ENCODE results near the gene VANGL2. TPM values are rescaled to one million over a fixed set of nuclear protein-coding genes. Genes with fewer than 3 reads are reported as not detected.
"Not testable (repeated sequence)": the region's sequence is repeated elsewhere in the genome, so short reads cannot be mapped to it uniquely, and the experiment has no call there.

The VANGL2 gene
- total and polyA plus RNA-seq, 9 donors = 5.6 to 18.4 (median 9.7) TPM

DNA sequence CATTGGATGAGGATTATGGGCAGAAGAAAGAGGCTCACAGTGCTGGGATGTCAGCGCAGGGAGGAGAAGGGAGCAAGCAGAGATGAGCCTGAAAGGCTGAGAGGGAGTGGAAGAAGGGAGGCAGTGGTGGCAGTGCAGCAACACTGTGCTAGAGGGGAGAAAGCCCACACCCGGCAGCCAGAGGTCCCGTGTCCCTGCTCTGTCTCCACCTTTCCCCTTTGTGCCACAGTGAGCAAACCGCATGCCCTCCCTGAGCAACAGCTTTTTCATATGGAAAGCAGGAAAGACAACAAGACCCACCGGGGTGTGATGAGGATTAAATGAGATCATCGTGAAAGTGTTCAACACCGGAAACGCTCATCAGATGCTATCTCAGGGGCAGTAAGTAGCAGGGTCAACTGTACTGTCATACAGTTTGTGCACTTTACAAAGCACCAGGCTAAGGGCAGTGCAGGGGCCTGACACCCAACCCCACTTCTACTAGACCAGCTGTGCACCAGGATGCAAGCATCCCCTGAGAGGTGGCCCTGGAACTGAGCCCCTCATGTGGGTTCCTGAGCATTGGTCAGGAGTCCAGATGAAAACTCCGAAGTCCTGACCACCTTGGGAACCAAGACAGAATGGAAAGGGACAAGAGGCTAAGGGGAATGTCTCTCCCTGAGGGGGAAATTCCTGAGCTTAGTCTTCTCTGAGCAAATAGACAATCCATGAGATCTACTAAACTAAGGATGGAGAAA is 24.4 kb upstream of the VANGL2 start:
- Histone ChIP-seq H3K4me1 (ENCODE audit: insufficient read depth) (no peaks in the 10 kb centered on the region), H3K27ac (no peak overlapping the region), H3K36me3 (no peaks in the 10 kb centered on the region), H3K27me3 (no peaks in the 10 kb centered on the region), H3K4me3 (no peak overlapping the region), H3K9me3 (no peaks in the 10 kb centered on the region)
- no peak for TF ChIP-seq POLR2A (IDR thresholded peaks at IDR 0.05)
- TF ChIP-seq EP300 (IDR thresholded peaks at IDR 0.05) = no peak
- TF ChIP-seq, protein P1, sequence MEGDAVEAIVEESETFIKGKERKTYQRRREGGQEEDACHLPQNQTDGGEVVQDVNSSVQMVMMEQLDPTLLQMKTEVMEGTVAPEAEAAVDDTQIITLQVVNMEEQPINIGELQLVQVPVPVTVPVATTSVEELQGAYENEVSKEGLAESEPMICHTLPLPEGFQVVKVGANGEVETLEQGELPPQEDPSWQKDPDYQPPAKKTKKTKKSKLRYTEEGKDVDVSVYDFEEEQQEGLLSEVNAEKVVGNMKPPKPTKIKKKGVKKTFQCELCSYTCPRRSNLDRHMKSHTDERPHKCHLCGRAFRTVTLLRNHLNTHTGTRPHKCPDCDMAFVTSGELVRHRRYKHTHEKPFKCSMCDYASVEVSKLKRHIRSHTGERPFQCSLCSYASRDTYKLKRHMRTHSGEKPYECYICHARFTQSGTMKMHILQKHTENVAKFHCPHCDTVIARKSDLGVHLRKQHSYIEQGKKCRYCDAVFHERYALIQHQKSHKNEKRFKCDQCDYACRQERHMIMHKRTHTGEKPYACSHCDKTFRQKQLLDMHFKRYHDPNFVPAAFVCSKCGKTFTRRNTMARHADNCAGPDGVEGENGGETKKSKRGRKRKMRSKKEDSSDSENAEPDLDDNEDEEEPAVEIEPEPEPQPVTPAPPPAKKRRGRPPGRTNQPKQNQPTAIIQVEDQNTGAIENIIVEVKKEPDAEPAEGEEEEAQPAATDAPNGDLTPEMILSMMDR (IDR thresholded peaks at IDR 0.05) = no peak
- DNase-seq = no peak
- intact Hi-C loops (cut with DNase I) = loop anchor here in 1 of 4 donors (10.0 kb wide), 1 partner anchor 181 kb away; the partner anchor contains the start of gene CASQ1
- WGBS, 3 donors = 28 to 32% (median 30%) methylated on average over 9 of the region's 9 CpGs

DNA sequence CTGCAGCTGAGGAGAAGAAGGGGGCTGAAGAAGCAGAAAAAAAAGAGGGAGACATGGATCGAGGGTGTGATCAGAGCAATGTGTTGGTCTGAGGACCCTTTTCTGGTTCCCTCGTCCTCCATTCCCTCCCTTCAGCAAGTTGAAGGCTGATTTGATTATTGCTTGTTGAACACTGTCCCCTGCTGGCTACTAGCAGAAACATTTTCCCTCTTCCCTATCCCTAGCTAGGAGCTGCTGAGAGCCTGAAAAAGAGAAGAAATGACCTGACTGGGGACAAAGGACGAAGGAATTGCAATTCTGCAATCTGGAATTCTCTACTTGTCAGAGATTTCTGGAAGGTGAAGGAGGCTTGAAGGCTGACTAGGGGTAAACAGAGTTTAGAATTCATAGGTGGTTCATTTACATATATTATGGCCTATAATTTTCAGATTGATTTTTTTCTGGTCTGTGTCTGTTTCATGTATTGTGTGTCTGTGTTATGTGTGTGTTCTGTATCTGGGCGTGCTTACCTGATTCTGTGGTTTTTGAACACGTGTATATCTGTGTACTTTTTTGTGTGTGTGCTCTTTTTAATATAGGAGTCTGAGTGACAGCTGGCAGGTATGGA is 23.7 kb upstream of the VANGL2 start:
- Histone ChIP-seq H3K27me3 (no peaks in the 10 kb centered on the region), H3K4me3 (no peak overlapping the region), H3K36me3 (no peaks in the 10 kb centered on the region), H3K4me1 (ENCODE audit: insufficient read depth) (no peaks in the 10 kb centered on the region), H3K27ac (no peak overlapping the region), H3K9me3 (no peaks in the 10 kb centered on the region)
- no peak for TF ChIP-seq POLR2A (IDR thresholded peaks at IDR 0.05)
- no peak for TF ChIP-seq EP300 (IDR thresholded peaks at IDR 0.05)
- TF ChIP-seq, protein P1 (IDR thresholded peaks at IDR 0.05) = peak; percentile 56 to 68 (median 68)
- WGBS, 3 donors = 8 to 17% (median 11%) methylated on average over 5 of the region's 5 CpGs
- peak in 1 of 5 donors; percentile 33 for DNase-seq
- intact Hi-C loops (cut with DNase I) = loop anchor here in 1 of 4 donors (10.0 kb wide), 1 partner anchor 182 kb away; the partner anchor contains the start of gene CASQ1

- H3K9me3 ChIP-seq = no peaks in the 10 kb centered on the region
- WGBS, 3 donors = 63 to 70% (median 66%) methylated on average over 7 of the region's 7 CpGs
- no peaks in the 10 kb centered on the region for H3K4me1 ChIP-seq (ENCODE audit: insufficient read depth)
- no peaks in the 10 kb centered on the region for H3K36me3 ChIP-seq
- TF ChIP-seq EP300 (IDR thresholded peaks at IDR 0.05) (no peak), POLR2A (IDR thresholded peaks at IDR 0.05) (no peak)
- TF ChIP-seq, protein P1 (IDR thresholded peaks at IDR 0.05) = no peak
- intact Hi-C loops (cut with DNase I) = loop anchor here in 1 of 4 donors (10.0 kb wide), 1 partner anchor 183 kb away; the partner anchor contains the start of gene CASQ1
- no peak overlapping the region for H3K4me3 ChIP-seq
- H3K27me3 ChIP-seq = no peaks in the 10 kb centered on the region
- H3K27ac ChIP-seq = no peak overlapping the region
- DNase-seq = no peak
Measured at GRCh38 chr1:160377585-160378206, 22.7 kb upstream of the VANGL2 start.

- intact Hi-C loops (cut with DNase I); H3K9me3 ChIP-seq; DNase-seq; H3K27ac ChIP-seq; H3K36me3 ChIP-seq; H3K4me1 ChIP-seq (ENCODE audit: insufficient read depth); H3K4me3 ChIP-seq; H3K27me3 ChIP-seq: not testable (repeated sequence)
- WGBS, 3 donors = 89 to 99% (median 99%) methylated on average over 2 of the region's 2 CpGs
Measured at GRCh38 chr1:160384812-160385211, 15.6 kb upstream of the VANGL2 start.

GRCh38 chr1:160388406-160388805 is 12.0 kb upstream of the VANGL2 start:
- DNase-seq; intact Hi-C loops (cut with DNase I); H3K36me3 ChIP-seq; H3K4me1 ChIP-seq (ENCODE audit: insufficient read depth); H3K4me3 ChIP-seq; H3K27ac ChIP-seq; H3K9me3 ChIP-seq; H3K27me3 ChIP-seq: not testable (repeated sequence)
- WGBS, 3 donors = 40 to 76% (median 74%) methylated on average over 3 to 4 of the region's 4 CpGs

All from ovary (tissue), 9 donors.